Stimulated activated CD4-positive, alpha-beta T cell treated with anti-CD3 and anti-CD28 coated beads, TNF-alpha, amount 100 ng/mL, for 4 hours (primary cell): Measurements from ENCODE around the gene GMCL1.
"Not testable (repeated sequence)": the region's sequence is repeated elsewhere in the genome, so short reads cannot be mapped to it uniquely, and the experiment has no call there.

ENCODE experiments used
- DNase-seq, 3 experiments: peaks; one replicate each; pipeline ENCODE4 v3.0.0-alpha.2; 2020; ENCODE audit warnings: low read depth in 3 of 3

The GMCL1 gene

DNA sequence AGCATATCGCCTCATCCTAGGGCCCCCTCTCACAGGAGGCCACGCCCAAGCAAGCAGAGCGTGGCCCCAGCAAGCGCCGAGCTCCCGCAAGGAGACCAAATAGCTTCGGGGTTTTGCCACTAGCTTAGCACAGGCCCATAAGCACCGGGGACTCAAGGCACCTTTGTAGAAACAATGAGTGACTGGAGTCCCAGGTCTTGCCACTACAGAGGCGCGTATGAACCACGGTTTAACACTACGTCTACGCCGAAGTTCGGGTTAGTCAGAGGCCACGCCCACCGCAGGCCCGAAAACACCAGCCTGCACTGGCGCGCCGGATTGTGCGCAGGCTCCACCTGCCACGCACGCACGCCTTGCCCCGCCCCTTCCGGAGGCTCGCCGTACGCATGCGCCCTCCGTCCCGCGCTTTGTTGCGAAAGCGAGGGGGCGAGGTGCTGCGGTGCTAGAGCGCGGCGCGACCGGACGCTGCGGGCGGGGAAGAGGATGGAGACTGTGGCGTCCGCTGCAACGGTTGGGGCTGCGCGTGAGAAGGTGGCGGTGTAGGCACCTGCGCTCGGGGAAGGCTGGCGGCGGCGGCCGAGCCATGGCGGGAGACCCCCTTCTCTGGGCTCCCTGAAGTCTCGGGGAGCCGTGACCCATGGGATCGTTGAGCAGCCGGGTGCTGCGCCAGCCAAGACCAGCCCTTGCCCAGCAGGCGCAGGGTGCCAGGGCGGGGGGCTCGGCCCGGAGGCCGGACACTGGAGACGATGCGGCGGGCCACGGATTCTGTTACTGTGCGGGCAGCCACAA, at the start of gene GMCL1:
Gene GMCL1, plus strand, starts transcription at position 405 of the 789 bp plus-strand sequence. Its CDS starts 233 bp downstream, at position 638.
- DNase-seq, result peak; percentile 97 to 98 (median 97)

DNA sequence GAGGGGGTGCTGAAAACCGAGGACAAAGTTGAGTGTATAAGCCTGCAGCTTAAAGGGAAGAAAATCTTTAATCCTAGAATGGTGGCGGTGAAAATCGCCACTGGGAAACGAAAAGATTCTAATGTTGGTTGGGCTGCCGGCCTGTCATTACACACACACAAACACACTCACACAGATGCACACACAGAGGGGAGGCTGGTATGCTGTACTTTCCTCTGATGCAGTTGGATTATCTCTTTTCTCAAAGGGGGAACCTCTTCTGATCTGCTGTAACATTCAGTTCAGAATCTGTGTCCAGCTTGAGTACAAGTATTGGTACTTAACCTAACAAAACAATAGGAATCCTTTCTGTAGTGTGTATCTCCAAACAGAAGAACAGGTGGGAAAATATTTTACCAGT, 48.5 kb upstream of the GMCL1 start:
- DNase-seq, result no peak

- DNase-seq, result no peak
Measured at GRCh38 chr2:69781321-69782248, 47.9 kb upstream of the GMCL1 start.

DNA sequence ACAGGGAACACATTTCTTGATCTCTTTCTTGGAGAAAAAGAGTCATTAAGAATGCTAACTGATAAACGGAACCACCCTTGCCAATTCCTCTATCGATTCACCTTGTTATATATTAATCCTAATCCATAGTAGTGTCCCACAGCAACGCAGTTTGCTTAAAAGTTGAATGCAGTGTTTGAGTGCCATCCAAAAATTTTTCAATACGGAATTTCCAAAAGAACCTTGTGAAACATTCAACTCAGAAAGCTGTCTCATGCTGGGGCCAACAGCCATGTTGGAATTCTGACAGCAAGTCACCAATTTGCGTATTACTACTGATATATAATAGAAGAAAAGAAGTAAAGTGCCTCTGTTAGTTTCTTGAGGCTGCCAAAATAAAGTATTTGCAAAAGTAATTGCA, 45.2 kb upstream of the GMCL1 start:
- DNase-seq, result no peak

- DNase-seq, result no peak
Measured at GRCh38 chr2:69785358-69785757, 44.1 kb upstream of the GMCL1 start.

GRCh38 chr2:69786052-69786560, 43.4 kb upstream of the GMCL1 start:
- DNase-seq, result no peak

DNA sequence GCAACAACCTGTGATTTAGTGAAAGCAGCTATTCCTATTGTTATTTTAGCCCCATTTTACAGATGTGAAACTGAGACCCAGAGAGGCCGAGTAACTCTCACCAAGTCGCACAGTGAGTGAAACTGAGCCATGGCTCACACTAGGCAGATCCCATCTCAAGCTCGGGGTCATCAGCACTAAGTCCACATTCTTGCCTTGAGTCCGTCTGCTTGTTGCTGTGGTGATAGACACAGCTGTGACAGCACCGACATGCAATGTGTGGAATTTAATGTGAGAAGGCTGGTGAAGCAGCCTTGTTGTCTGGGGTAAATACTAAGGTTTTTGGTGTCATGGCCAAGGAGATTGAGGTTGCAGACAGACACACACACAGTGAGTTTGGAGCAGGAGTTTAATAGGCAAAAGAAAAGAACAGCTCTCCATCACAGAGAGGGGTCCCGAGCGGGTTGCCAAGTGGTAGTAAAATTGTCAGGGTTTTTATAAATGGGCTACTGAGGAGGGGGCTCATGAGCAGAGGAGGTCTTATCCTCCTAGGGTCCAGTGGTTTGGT, 40.2 kb upstream of the GMCL1 start:
- no peak for DNase-seq

DNA sequence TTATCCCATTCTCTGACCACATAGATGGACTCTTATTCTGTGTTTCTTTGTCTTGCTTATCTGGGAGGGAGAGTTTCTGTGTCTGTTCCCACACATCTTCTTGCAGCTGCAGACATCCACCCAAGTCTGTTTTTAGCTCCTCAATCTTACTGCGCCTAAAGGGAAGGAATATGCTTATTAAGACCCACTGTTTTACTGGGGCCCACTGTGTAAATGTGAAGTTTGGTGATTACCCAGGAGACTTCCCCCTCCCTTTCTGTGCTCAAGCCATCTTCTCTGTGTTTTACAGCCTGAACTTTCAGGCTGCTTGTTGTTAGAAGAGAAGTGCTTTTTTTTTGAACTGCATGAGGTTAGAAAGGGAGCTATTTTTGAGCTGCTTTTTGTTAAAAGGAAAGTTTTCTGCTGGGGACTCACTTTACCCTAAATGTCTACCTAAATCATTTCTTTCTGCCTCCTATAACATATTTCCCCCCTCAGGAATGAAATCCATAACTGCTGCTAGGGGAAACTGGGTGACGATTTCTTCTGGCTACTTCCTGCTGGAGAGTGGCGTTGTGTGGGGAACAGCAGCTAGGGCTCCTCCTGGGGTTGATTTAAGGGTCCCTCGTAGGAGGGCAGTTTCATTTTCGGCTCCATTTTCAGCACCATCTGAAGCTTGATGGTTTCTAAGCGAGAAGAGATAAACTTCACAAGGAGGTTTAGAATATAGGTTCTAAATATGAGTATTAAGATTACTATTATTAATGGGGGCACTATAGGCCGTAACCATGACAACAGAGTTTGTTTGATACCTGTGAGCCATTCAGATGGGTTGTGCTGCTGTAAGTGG, 39.5 kb upstream of the GMCL1 start:
- DNase-seq, result no peak

GRCh38 chr2:69790601-69790959, 38.9 kb upstream of the GMCL1 start:
- DNase-seq, result no peak

DNA sequence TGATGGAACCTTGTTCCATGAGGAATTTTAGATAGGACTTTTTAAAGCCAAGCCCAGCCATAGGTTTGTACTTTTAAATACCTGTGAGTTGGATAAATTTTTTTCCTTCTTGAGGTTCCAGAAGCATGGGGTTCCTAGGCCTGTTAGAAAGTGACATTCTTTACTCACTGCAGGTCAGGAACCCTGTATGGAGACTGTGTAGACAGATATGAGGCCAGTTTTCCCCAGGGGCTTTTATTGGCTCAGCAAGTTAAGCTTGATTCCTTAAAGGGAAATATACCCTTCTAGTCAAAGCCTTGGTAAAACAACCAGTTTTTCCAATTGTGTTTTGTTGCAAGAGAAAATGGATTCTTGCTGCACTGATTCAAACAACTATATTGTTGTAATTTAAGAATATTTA, 38.4 kb upstream of the GMCL1 start:
- DNase-seq, result no peak

DNA sequence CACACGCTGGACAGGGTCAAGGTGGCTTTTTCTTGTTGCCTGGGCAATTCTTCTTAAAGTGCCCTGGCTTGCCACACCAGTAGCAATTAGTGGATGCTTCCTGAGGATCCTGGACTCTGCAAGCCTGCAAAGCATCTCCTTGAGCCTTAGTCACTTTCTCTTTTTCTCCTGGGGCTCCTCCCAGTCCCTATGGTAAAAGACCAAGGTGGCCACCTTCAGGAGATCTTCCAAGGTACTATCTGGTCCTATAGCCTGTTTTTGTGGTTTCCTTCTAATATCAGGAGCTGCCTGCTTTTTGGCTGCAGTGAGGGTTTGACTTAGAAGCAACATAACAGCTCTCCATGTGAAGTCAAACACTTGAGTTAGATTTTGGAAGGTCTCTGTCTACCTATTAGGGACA, 33.3 kb upstream of the GMCL1 start:
- no peak for DNase-seq

DNA sequence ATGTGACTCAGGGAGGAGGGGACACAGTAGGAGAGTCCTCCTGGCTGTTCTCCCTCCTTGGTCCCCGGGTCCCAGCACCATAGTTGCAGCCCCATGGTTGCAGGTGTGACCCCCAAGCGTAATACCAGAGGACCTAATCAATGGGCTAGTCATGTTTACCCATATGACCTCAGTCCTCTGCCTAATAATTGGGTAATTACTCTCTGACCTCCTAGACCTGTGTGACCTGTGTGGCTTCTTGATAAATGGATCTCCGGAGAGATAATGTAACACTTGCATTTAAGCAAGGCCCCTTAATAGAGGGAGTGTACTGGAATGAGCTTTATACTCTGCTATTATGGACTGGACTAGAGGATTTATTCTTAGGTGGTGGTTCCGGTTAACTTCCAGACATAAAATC, 32.2 kb upstream of the GMCL1 start:
- DNase-seq, result no peak

DNA sequence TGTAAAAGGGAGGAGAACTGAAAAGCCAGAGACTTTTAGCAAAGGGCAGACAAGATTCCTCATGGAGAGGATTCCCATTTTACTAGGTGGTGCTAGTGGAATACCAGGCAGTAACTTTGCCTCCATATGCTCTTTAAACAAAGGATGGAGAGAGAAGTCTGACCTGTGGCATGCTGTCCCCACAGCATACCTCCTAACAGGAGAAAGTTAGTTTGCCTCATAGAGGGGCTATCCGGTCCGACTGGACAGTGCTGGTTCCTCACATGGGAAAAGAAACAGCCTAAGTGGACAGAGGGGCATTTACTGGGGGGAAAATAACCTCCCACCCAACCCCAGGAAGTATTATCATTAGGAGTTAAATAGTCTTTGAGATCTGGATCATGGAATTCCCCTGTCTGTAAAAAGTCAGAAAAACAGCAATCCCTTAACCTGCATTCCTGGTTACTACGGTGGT, 31.6 kb upstream of the GMCL1 start:
- DNase-seq, result no peak

- DNase-seq, result no peak
Measured at GRCh38 chr2:69798290-69798908, 31.1 kb upstream of the GMCL1 start.

DNA sequence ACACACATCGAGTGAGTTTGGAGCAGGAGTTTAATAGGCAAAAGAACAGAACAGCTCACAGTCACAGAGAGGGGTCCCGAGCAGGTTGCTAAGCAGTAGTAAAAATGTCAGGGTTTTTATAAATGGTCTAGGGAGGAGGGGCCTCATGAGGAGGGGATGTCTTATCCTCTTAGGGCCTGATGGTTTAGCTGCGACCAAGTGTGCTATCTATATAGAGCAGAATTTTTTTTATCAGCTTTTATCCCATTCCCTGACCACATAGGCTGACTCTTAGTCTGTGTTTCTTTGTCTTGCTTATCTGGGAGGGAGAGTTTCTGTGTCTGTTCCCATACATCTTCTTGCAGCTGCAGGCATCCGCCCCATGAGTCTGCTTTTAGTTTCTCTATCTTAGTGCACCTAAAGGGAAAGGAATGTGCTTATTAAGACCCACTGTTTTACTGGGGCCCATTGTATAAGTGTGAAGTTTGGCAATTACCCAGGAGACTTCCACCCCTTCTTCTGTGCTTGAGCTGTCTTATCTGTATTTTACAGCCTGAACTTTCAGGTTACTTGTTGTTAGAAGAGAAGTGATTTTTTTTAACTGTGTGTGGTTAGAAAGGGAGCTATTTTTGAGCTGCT, 30.4 kb upstream of the GMCL1 start:
- DNase-seq, result no peak

DNA sequence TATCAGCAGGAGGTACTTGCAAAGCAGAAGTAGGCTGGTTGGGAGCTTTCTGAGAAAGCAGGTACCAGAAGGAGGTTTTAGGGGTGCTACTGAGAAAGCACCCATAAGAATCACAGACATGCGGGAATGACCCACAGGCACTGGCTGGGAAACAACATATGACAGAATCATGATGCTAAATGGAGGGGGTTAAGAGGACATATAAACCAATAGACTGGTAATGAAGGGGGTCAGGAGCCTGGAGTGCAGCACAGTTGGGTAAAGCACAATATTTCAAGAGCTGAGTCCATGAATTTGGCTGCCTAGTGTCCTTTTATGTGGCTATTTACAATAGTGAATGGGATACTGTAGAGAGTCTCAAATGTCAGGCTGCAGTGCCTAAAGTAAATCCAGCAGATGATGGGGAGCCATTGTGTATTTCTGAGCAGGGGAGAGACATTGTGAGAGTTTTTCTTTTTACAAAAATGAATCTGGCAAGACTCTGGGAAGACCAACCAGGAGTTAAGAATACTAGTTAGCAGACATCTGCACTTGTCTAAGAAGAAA, 27.6 kb upstream of the GMCL1 start:
- no peak for DNase-seq

DNA sequence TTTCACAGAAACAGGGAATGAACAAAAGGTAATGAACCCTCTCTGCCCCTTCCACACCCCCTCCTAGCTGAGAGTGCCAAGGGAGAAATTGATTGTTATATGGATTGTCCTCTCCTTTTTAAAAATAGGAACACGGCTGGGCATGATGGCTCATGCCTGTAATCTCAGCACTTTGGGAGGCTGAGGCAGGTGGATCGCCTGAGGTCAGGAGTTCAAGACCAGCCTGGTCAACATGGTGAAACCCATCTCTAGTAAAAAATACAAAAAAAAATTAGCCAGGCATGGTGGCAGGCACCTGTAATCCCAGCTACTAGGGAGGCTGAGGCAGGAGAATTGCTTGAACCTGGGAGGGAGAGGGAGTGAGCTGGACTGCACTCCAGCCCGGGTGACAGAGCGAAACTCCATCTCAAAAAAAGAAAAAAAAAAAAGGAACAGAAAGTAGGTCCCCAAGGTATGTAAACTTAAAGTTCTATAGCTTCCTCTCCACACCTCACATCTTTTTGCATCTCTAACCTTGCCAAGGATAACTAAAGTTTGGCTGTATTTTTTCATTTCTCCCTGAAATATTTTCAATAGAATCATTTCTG, 26.6 kb upstream of the GMCL1 start:
- DNase-seq, result not testable (repeated sequence)

DNA sequence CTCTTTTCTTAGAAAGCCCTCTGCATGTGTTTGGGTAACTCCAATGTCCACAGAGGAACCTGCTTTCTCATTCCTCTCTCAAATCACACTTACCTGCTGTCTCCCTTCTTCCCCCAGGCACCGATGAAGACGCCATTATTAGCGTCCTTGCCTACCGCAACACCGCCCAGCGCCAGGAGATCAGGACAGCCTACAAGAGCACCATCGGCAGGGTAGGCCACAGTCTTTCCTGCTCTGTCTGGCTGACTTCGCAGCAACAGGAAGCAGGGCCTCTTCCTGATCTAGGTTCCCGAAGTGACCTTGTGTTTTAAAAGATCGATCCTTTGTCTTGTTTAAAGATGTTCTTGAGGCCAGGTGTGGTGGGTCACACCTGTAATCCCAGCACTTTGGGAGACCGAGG, 25.0 kb upstream of the GMCL1 start:
- no peak for DNase-seq

DNA sequence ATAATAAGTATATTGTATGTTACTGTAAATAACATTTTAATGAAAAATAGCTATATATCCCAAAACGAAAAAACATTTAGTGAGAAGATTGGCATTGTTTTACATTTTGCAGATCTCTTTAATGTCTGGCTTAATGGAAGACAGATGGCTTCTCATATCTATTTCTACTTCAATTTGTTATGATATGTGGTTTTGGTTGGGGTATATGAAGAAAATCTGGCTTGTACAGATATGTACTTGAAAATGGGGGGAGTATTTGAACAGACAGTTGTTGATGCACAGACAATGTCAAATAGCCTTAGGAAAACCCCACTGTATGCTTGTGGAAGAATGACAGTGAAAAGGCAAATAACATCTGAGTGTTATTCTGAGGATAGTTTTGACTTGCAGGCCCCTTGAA, 23.6 kb upstream of the GMCL1 start:
- no peak for DNase-seq
